ENCODE measurements around the gene GRIA4. TPM values are rescaled to one million over a fixed set of nuclear protein-coding genes. Genes with fewer than 3 reads are reported as not detected.

The GRIA4 gene
- total and polyA plus RNA-seq, 2 donors (not counting 1 experiment from before 2014, with no cell fraction given) = 0.15 to 0.50 TPM

GRCh38 chr11:105923252-105923651, 313.4 kb downstream of the GRIA4 start:
- H3K79me2 ChIP-seq (ENCODE audit: control insufficient read depth, insufficient read depth, low read length) = no peaks in the 10 kb centered on the region
- no peak overlapping the region for H3K4me2 ChIP-seq (ENCODE audit: extremely low read depth, insufficient read depth, low read length)
- no peak overlapping the region for H3K4me3 ChIP-seq (replicated peaks in 1 of 4; ENCODE audit: control extremely low read depth in 1 of 4, insufficient read depth in 1 of 4, low read depth in 3 of 4, low read length in 4 of 4)
- H3K27me3 ChIP-seq (ENCODE audit: control insufficient read depth, insufficient read depth, low read length) = no peaks in the 10 kb centered on the region
- no peak overlapping the region for H3K27ac ChIP-seq (ENCODE audit: insufficient read depth, low read length)
- no peaks in the 10 kb centered on the region for H3K36me3 ChIP-seq (ENCODE audit: control insufficient read depth, insufficient read depth, low read length)
- H3K9ac ChIP-seq (ENCODE audit: insufficient read depth, low read length) = no peak overlapping the region
- no peaks in the 10 kb centered on the region for H3K9me3 ChIP-seq (ENCODE audit: control insufficient read depth, insufficient read depth, low read depth, low read length)
- H3K4me1 ChIP-seq (ENCODE audit: control insufficient read depth, extremely low read depth, insufficient read depth, low read length) = no peaks in the 10 kb centered on the region
- H2AFZ ChIP-seq (ENCODE audit: low read length) = no peak overlapping the region
- DNase-seq (ENCODE audit: low read depth in 2 of 2) = no peak
- no peaks in the 10 kb centered on the region for H4K20me1 ChIP-seq (ENCODE audit: control insufficient read depth, extremely low read depth, insufficient read depth, low read length)
- TF ChIP-seq CTCF (conservative IDR thresholded peaks at IDR 0.05 in 1 of 2, IDR thresholded peaks at IDR 0.05 in 1 of 2; ENCODE audit: low read depth in 1 of 2, low read length in 2 of 2) (no peak), EZH2 (IDR thresholded peaks at IDR 0.05; ENCODE audit: low read length, missing control alignments) (no peak)

- no peak overlapping the region for H3K4me2 ChIP-seq (ENCODE audit: extremely low read depth, insufficient read depth, low read length)
- no peaks in the 10 kb centered on the region for H3K79me2 ChIP-seq (ENCODE audit: control insufficient read depth, insufficient read depth, low read length)
- no peaks in the 10 kb centered on the region for H4K20me1 ChIP-seq (ENCODE audit: control insufficient read depth, extremely low read depth, insufficient read depth, low read length)
- H3K4me3 ChIP-seq (replicated peaks in 1 of 4; ENCODE audit: control extremely low read depth in 1 of 4, insufficient read depth in 1 of 4, low read depth in 3 of 4, low read length in 4 of 4) = no peak overlapping the region
- TF ChIP-seq EZH2 (IDR thresholded peaks at IDR 0.05; ENCODE audit: low read length, missing control alignments) (no peak), CTCF (conservative IDR thresholded peaks at IDR 0.05 in 1 of 2, IDR thresholded peaks at IDR 0.05 in 1 of 2; ENCODE audit: low read depth in 1 of 2, low read length in 2 of 2) (no peak)
- H3K27me3 ChIP-seq (ENCODE audit: control insufficient read depth, insufficient read depth, low read length) = no peaks in the 10 kb centered on the region
- H3K9me3 ChIP-seq (ENCODE audit: control insufficient read depth, insufficient read depth, low read depth, low read length) = no peaks in the 10 kb centered on the region
- no peaks in the 10 kb centered on the region for H3K36me3 ChIP-seq (ENCODE audit: control insufficient read depth, insufficient read depth, low read length)
- H3K27ac ChIP-seq (ENCODE audit: insufficient read depth, low read length) = no peak overlapping the region
- no peak overlapping the region for H2AFZ ChIP-seq (ENCODE audit: low read length)
- no peak overlapping the region for H3K9ac ChIP-seq (ENCODE audit: insufficient read depth, low read length)
- H3K4me1 ChIP-seq (ENCODE audit: control insufficient read depth, extremely low read depth, insufficient read depth, low read length) = no peaks in the 10 kb centered on the region
- peak; percentile 76 to 84 for DNase-seq (ENCODE audit: low read depth in 2 of 2)
Measured at GRCh38 chr11:105923807-105924206, 313.9 kb downstream of the GRIA4 start.

DNA sequence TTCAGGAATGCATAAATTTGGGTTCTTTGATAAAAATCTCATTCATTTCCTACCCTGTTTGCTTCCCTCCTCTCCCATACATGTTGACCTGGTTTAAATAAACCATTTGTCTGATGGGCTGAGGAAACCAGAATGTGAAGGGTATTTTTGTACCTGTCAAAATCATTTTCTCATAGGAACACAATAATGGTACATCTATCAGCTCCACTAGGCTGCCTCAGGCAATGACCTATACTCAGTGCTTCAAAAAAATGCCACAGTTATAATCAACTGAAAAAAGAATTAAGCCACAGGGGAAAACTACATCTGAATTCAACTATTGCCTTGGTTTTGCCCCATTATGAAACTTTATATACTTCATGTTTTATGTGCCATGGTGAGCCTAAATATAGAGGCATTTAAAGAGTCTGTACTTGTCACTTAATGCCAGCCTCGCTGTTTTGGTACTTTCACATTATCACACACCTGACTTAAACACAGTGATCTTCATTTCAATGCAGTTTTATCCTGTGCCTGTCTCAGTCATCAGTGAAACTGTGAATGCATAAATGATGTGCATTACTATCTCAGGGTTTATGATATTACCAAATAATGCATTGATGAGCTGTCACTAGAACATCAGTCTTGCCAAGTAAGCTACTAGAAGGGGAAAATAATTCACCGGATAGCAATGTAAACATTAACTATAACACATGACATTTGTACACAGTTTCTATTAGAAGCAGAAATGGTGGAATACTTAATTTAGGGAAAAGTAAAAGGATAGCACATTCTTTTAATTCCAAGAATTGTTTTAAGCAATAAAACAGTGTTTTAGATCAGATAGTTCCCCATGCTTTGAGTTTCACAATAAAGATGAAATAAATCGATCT, 319.4 kb downstream of the GRIA4 start:
- Histone ChIP-seq H3K9ac (ENCODE audit: insufficient read depth, low read length) (no peak overlapping the region), H3K9me3 (ENCODE audit: control insufficient read depth, insufficient read depth, low read depth, low read length) (no peaks in the 10 kb centered on the region), H3K27ac (ENCODE audit: insufficient read depth, low read length) (no peak overlapping the region)

More for the DNA sequence above, 319.4 kb downstream of the GRIA4 start:
- Histone ChIP-seq H3K27me3 (ENCODE audit: control insufficient read depth, insufficient read depth, low read length) (no peaks in the 10 kb centered on the region), H4K20me1 (ENCODE audit: control insufficient read depth, extremely low read depth, insufficient read depth, low read length) (no peaks in the 10 kb centered on the region), H3K79me2 (ENCODE audit: control insufficient read depth, insufficient read depth, low read length) (no peaks in the 10 kb centered on the region), H3K4me1 (ENCODE audit: control insufficient read depth, extremely low read depth, insufficient read depth, low read length) (no peaks in the 10 kb centered on the region), H3K36me3 (ENCODE audit: control insufficient read depth, insufficient read depth, low read length) (no peaks in the 10 kb centered on the region), H2AFZ (ENCODE audit: low read length) (no peak overlapping the region), H3K4me3 (replicated peaks in 1 of 4; ENCODE audit: control extremely low read depth in 1 of 4, insufficient read depth in 1 of 4, low read depth in 3 of 4, low read length in 4 of 4) (no peak overlapping the region), H3K4me2 (ENCODE audit: extremely low read depth, insufficient read depth, low read length) (peak overlapping the region; percentile 52)
- TF ChIP-seq EZH2 (IDR thresholded peaks at IDR 0.05; ENCODE audit: low read length, missing control alignments) (no peak), CTCF (conservative IDR thresholded peaks at IDR 0.05 in 1 of 2, IDR thresholded peaks at IDR 0.05 in 1 of 2; ENCODE audit: low read depth in 1 of 2, low read length in 2 of 2) (no peak)
- DNase-seq (ENCODE audit: low read depth in 2 of 2) = no peak

All from fibroblast of lung (primary cell).